H1 (cell line): Measurements from ENCODE around the gene SLC17A8. TPM values are rescaled to one million over a fixed set of nuclear protein-coding genes. Genes with fewer than 3 reads are reported as not detected.

Experiments used
- ASH2L ChIP-seq: fragments of 200-600, 300-600 bp; sonication (generic); IDR thresholded peaks from one replicate; pipeline ENCODE4 v1.7.1; 2017; ENCODE audit warnings: low read length
- CHD2 ChIP-seq: IDR thresholded peaks from 2 replicates; pipeline ENCODE4 v1.6.1; 2012; ENCODE audit warnings: low read length, improper control_type of control experiment
- EP300 ChIP-seq, 2 experiments: IDR thresholded peaks; 1 replicate in 1 of 2; 2 replicates in 1 of 2; pipeline ENCODE4 v1.6.1; 2011 to 2012; ENCODE audit warnings: low read depth in 2 of 2, low read length in 2 of 2, mild to moderate bottlenecking in 2 of 2, borderline replicate concordance in 1 of 2, inconsistent platforms in 1 of 2, moderate library complexity in 1 of 2
- KDM1A ChIP-seq: fragments of 200-600, 300-600 bp; sonication (generic); IDR thresholded peaks from 2 replicates; pipeline ENCODE4 v1.7.1; 2016; ENCODE audit warnings: mild to moderate bottlenecking, low read length, borderline replicate concordance
- SP4 ChIP-seq: IDR thresholded peaks from 2 replicates; pipeline ENCODE4 v1.6.1; 2012; ENCODE audit warnings: low read length, inconsistent platforms
- TAF7 ChIP-seq: optimal IDR thresholded peaks from 2 replicates; pipeline ENCODE3; 2011; ENCODE audit warnings: low read depth, mild to moderate bottlenecking, inconsistent platforms, low read length, moderate library complexity, borderline replicate concordance
- polyA plus RNA-seq, 7 experiments: library from polyadenylated mRNA; depleted of rRNA in 3 of 7; stranded (reverse) in 5 of 7; unstranded in 2 of 7; fragments of >200 nt in 5 of 7; fragments of 200-250 nt in 2 of 7; gene quantifications; 1 replicate in 5 of 7; 2 replicates in 1 of 7; 4 replicates in 1 of 7; pipeline versions ENCODE4 v1.2.1 to v1.2.3, GENCODE V29; 2011 to 2013; ENCODE audit warnings: missing spikeins in 2 of 7, mixed read lengths in 2 of 7
- total RNA-seq: library from RNA; stranded (reverse); fragmentation: NEBNext Ultra II Directional; extraction: Animal tissue kit (Norgen Biotek cat#: 25700); gene quantifications from 2 replicates; pipeline ENCODE4 v1.2.1, GENCODE V29; 2021

Gene SLC17A8
- total and polyA plus RNA-seq, 2 of the 8 experiments (the other 6 are each of a cell fraction or from before 2014, with no cell fraction given), result 0.14 to 0.30 TPM

DNA sequence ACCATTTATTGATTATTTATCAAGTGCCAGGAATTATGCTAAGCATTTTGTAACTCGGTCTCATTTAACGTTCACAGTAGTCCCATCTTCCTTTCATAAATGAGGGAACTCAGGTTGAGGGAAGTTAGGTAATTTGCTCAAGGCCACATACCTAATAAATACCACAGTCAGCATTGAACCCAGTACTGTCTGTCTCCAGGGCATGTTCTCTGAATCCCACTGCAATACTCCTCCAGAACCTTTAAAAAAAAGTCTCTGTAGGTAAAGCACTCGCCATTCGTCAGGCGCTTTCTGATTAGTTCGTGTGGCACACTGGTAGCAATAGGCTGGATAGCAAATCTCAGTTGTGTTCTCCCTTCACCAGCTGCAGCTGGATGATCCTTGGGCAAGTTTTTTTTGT is 14.3 kb downstream of the SLC17A8 start (continued):
- TF ChIP-seq EP300 (IDR thresholded peaks at IDR 0.05; ENCODE audit: borderline replicate concordance in 1 of 2, low read depth in 2 of 2, low read length in 2 of 2) (no peak), TAF7 (no peak), SP4 (no peak), ASH2L (no peak), KDM1A (no peak), CHD2 (no peak)
